Cardiac muscle cell (in vitro differentiated cells and primary cell): Measurements from ENCODE around the gene FAM168A. TPM values are rescaled to one million over a fixed set of nuclear protein-coding genes. Genes with fewer than 3 reads are reported as not detected.

Experiments
- DNase-seq, 2 donors: peaks; one replicate each; pipeline versions ENCODE4 v3.0.0 to v3.0.0-alpha.2; 2010 to 2017; ENCODE audit warnings: low read depth in 1 of 2, low spot score in 1 of 2
- H3K27ac ChIP-seq: fragments of 200-600 bp; sonication (generic); 2 replicates; pipeline ENCODE4 v1.5.1; 2016
- H3K27me3 ChIP-seq: fragments of 200-600 bp; sonication (generic); 2 replicates; pipeline ENCODE4 v1.6.0; 2016; ENCODE audit warnings: control low read depth
- H3K36me3 ChIP-seq: fragments of 200-600 bp; sonication (generic); 2 replicates; pipeline ENCODE4 v1.5.1; 2016; ENCODE audit warnings: control low read depth
- H3K4me1 ChIP-seq: fragments of 200-600 bp; sonication (generic); 2 replicates; pipeline ENCODE4 v1.8.1; 2017; ENCODE audit warnings: low read depth, mild to moderate bottlenecking, mixed run types
- H3K4me3 ChIP-seq: fragments of 200-600 bp; sonication (generic); 2 replicates; pipeline ENCODE4 v1.5.1; 2016; ENCODE audit warnings: mild to moderate bottlenecking
- H3K9me3 ChIP-seq: fragments of 200-600 bp; sonication (generic); 2 replicates; pipeline ENCODE4 v1.5.1; 2017; ENCODE audit warnings: low read depth, mild to moderate bottlenecking, control low read depth
- polyA plus RNA-seq: library from polyadenylated mRNA; unstranded; fragments of >200 nt; fragmentation: Nextera tagmentation; extraction: Ambion mirVana; gene quantifications from 2 replicates; pipeline ENCODE4 v1.2.1, GENCODE V29; 2016
- total RNA-seq: library from RNA; depleted of rRNA; stranded (reverse); fragments of >200 nt; gene quantifications from 2 replicates; pipeline ENCODE4 v1.2.3, GENCODE V29; 2016
- TF ChIP-seq, protein P1 (sequence below): IDR thresholded peaks from 2 replicates; pipeline ENCODE4 v1.5.1; 2012; ENCODE audit warnings: low read depth, mild to moderate bottlenecking, low read length

The FAM168A gene
- total and polyA plus RNA-seq, 2 experiments from 2014 or later: 9.7 to 32.4 TPM

- Histone ChIP-seq H3K27ac (no peak overlapping the region), H3K4me1 (no peaks in the 10 kb centered on the region), H3K27me3 (no peaks in the 10 kb centered on the region), H3K36me3 (peaks cover 6% of the 10 kb centered on the region), H3K9me3 (no peaks in the 10 kb centered on the region), H3K4me3 (no peak overlapping the region)
- peak; percentile 70 to 86 for DNase-seq
- TF ChIP-seq, protein P1, sequence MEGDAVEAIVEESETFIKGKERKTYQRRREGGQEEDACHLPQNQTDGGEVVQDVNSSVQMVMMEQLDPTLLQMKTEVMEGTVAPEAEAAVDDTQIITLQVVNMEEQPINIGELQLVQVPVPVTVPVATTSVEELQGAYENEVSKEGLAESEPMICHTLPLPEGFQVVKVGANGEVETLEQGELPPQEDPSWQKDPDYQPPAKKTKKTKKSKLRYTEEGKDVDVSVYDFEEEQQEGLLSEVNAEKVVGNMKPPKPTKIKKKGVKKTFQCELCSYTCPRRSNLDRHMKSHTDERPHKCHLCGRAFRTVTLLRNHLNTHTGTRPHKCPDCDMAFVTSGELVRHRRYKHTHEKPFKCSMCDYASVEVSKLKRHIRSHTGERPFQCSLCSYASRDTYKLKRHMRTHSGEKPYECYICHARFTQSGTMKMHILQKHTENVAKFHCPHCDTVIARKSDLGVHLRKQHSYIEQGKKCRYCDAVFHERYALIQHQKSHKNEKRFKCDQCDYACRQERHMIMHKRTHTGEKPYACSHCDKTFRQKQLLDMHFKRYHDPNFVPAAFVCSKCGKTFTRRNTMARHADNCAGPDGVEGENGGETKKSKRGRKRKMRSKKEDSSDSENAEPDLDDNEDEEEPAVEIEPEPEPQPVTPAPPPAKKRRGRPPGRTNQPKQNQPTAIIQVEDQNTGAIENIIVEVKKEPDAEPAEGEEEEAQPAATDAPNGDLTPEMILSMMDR: peak; percentile 98
Observed at GRCh38 chr11:73350908-73351636, 246.8 kb downstream of the FAM168A start.

Other genes starting within 250 kb of the FAM168A start
- gene RELT, start 221.7 kb downstream of the FAM168A start, total RNA-seq: 10.4 and 18.7 TPM in 2 replicates
- 9.3 and 14.8 TPM in 2 replicates for gene RELT, start 221.7 kb downstream of the FAM168A start, polyA plus RNA-seq
- gene PLEKHB1, start 48.5 kb upstream of the FAM168A start, total RNA-seq: 32.8 and 33.5 TPM in 2 replicates
- gene PLEKHB1, start 48.5 kb upstream of the FAM168A start, polyA plus RNA-seq: 21.8 and 23.5 TPM in 2 replicates
- gene RAB6A, start 163.0 kb upstream of the FAM168A start, total RNA-seq: 173 and 218 TPM in 2 replicates
- gene RAB6A, start 163.0 kb upstream of the FAM168A start, polyA plus RNA-seq: 110 and 119 TPM in 2 replicates
- 18.2 and 32.0 TPM in 2 replicates for gene MRPL48, start 189.8 kb upstream of the FAM168A start, total RNA-seq
- gene MRPL48, start 189.8 kb upstream of the FAM168A start, polyA plus RNA-seq: 65.9 and 72.9 TPM in 2 replicates